ENCODE measurements around the gene FSTL5.

GRCh38 chr4:161546902-161547301 lies 616.9 kb downstream of the FSTL5 start:
- TF ChIP-seq MAX (IDR thresholded peaks at IDR 0.05; ENCODE audit: insufficient read depth, insufficient read length) (no peak), POLR2AphosphoS5 (IDR thresholded peaks at IDR 0.05; ENCODE audit: insufficient read depth, low read depth, low read length) (no peak), POLR2A (IDR thresholded peaks at IDR 0.05; ENCODE audit: low read depth, low read length) (no peak), JUN (IDR thresholded peaks at IDR 0.05; ENCODE audit: borderline replicate concordance, insufficient read depth, insufficient read length, low read depth) (no peak)

All from endothelial cell of umbilical vein (primary cell).